Ishikawa (cell line): ENCODE results near the gene KCNMB2.

ENCODE experiments used
- CEBPB ChIP-seq: IDR thresholded peaks from 2 replicates; pipeline ENCODE4 v1.6.1; 2012
- CREB1 ChIP-seq: IDR thresholded peaks from 2 replicates; pipeline ENCODE4 v1.6.1; 2012; ENCODE audit warnings: low read depth
- EGR1 ChIP-seq: IDR thresholded peaks from 2 replicates; pipeline ENCODE4 v1.6.1; 2012
- EP300 ChIP-seq: IDR thresholded peaks from 2 replicates; pipeline ENCODE4 v1.6.1; 2012; ENCODE audit warnings: borderline replicate concordance
- FOXM1 ChIP-seq: IDR thresholded peaks from 2 replicates; pipeline ENCODE4 v1.6.1; 2012; ENCODE audit warnings: low read depth, borderline replicate concordance
- MAX ChIP-seq: IDR thresholded peaks from 2 replicates; pipeline ENCODE4 v1.6.1; 2012
- NFIC ChIP-seq: IDR thresholded peaks from 2 replicates; pipeline ENCODE4 v1.6.1; 2012
- RAD21 ChIP-seq: IDR thresholded peaks from 2 replicates; pipeline ENCODE4 v1.6.1; 2012; ENCODE audit warnings: low read depth
- TAF1 ChIP-seq: IDR thresholded peaks from 2 replicates; pipeline ENCODE4 v1.6.1; 2012; ENCODE audit warnings: low read depth, mild to moderate bottlenecking
- TCF12 ChIP-seq: IDR thresholded peaks from 2 replicates; pipeline ENCODE4 v1.6.1; 2012; ENCODE audit warnings: low read depth
- TEAD4 ChIP-seq: IDR thresholded peaks from 2 replicates; pipeline ENCODE4 v1.6.1; 2012
- YY1 ChIP-seq: IDR thresholded peaks from 2 replicates; pipeline ENCODE4 v1.6.1; 2012; ENCODE audit warnings: low read depth
- ZBTB7A ChIP-seq: IDR thresholded peaks from 2 replicates; pipeline ENCODE4 v1.6.1; 2012; ENCODE audit warnings: low read depth
- TF ChIP-seq, protein P1 (sequence below): IDR thresholded peaks from 2 replicates; pipeline ENCODE4 v1.6.1; 2012; ENCODE audit warnings: low read depth, mild to moderate bottlenecking
- TF ChIP-seq, protein P2 (sequence below): IDR thresholded peaks from 2 replicates; pipeline ENCODE4 v1.6.1; 2012

The KCNMB2 gene

DNA sequence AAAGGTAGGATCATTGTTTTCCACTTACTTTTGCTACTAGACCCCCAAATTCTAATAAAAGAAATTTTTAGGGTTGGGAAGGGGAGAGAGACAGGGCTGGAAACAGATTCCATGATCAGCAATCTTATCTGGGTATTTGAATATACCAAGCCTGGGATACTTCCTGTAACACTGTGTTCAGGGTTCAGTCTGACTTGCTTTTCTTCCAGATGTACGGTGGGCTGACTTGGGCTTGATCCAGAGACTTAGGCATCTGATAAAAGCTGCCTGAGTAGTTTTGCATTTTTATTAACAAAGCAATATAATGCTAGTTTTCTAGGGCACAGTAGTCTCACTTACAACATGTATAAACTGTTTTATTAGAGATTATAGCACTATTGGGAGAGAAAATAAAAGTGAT is 49.2 kb downstream of the KCNMB2 start:
- TF ChIP-seq TEAD4 (no peak), CREB1 (no peak), MAX (no peak), EP300 (no peak), RAD21 (no peak), NFIC (no peak), ZBTB7A (no peak), FOXM1 (no peak), CEBPB (no peak), TCF12 (no peak), YY1 (no peak), TAF1 (no peak), EGR1 (no peak)
- TF ChIP-seq, protein P1, sequence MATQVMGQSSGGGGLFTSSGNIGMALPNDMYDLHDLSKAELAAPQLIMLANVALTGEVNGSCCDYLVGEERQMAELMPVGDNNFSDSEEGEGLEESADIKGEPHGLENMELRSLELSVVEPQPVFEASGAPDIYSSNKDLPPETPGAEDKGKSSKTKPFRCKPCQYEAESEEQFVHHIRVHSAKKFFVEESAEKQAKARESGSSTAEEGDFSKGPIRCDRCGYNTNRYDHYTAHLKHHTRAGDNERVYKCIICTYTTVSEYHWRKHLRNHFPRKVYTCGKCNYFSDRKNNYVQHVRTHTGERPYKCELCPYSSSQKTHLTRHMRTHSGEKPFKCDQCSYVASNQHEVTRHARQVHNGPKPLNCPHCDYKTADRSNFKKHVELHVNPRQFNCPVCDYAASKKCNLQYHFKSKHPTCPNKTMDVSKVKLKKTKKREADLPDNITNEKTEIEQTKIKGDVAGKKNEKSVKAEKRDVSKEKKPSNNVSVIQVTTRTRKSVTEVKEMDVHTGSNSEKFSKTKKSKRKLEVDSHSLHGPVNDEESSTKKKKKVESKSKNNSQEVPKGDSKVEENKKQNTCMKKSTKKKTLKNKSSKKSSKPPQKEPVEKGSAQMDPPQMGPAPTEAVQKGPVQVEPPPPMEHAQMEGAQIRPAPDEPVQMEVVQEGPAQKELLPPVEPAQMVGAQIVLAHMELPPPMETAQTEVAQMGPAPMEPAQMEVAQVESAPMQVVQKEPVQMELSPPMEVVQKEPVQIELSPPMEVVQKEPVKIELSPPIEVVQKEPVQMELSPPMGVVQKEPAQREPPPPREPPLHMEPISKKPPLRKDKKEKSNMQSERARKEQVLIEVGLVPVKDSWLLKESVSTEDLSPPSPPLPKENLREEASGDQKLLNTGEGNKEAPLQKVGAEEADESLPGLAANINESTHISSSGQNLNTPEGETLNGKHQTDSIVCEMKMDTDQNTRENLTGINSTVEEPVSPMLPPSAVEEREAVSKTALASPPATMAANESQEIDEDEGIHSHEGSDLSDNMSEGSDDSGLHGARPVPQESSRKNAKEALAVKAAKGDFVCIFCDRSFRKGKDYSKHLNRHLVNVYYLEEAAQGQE, result no peak
- TF ChIP-seq, protein P2, sequence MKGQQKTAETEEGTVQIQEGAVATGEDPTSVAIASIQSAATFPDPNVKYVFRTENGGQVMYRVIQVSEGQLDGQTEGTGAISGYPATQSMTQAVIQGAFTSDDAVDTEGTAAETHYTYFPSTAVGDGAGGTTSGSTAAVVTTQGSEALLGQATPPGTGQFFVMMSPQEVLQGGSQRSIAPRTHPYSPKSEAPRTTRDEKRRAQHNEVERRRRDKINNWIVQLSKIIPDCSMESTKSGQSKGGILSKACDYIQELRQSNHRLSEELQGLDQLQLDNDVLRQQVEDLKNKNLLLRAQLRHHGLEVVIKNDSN, result no peak

DNA sequence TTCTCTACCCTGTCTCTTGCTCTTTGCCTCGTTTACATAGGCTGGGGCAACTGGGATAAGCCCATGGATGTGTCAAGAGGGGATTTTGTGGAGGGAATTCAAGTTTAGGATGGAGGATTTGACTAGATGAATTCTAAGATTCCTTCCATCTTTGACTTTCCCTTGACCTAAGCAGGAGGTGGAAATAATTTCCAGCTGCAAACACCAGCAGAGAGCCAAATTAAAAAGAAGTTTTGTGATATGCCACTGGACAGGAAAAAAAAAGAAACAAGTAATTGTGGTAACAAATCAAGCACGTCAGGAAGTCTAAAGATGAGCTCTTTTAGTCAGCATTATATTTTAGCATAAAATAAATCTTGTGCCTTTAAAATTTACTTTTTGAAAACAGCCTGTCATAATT is 49.8 kb downstream of the KCNMB2 start:
- no peak for TF ChIP-seq EGR1
- no peak for TF ChIP-seq CREB1
- no peak for TF ChIP-seq MAX
- TF ChIP-seq TAF1, result no peak
- TF ChIP-seq TEAD4, result no peak
- no peak for TF ChIP-seq TCF12
- TF ChIP-seq ZBTB7A, result no peak
- TF ChIP-seq RAD21, result no peak
- TF ChIP-seq, protein P2, result no peak
- TF ChIP-seq YY1, result no peak
- no peak for TF ChIP-seq FOXM1
- no peak for TF ChIP-seq CEBPB
- no peak for TF ChIP-seq NFIC
- TF ChIP-seq EP300, result no peak
- TF ChIP-seq, protein P1, result no peak

DNA sequence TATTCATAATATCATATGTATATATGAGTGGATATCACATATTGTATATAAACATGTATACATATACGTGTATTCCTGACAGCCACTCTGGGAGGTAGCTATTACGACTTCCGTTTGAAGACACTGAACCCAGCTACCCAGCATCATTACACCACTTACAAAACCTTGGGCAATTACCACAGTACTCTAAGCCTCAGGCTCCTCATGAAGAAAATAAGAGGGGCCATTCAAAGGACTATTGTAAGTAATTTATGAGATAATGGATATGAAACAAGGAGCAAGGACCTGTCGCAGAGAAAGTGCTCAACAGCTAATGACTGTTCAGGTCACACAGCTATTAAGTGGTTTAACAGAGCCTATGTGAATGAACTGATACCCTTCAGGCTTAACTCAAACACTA is 52.4 kb downstream of the KCNMB2 start:
- no peak for TF ChIP-seq EP300
- TF ChIP-seq MAX, result no peak
- TF ChIP-seq RAD21, result no peak
- TF ChIP-seq, protein P2, result no peak
- no peak for TF ChIP-seq TCF12
- TF ChIP-seq TEAD4, result no peak
- TF ChIP-seq EGR1, result no peak
- no peak for TF ChIP-seq ZBTB7A
- TF ChIP-seq CREB1, result no peak
- no peak for TF ChIP-seq FOXM1
- no peak for TF ChIP-seq NFIC
- TF ChIP-seq, protein P1, result no peak
- no peak for TF ChIP-seq CEBPB
- TF ChIP-seq YY1, result no peak
- no peak for TF ChIP-seq TAF1

- TF ChIP-seq TCF12 (no peak), ZBTB7A (no peak), CEBPB (no peak), MAX (no peak), EGR1 (no peak), YY1 (no peak), CREB1 (no peak), FOXM1 (no peak), RAD21 (no peak), TEAD4 (no peak), NFIC (no peak), TAF1 (no peak)
- TF ChIP-seq, protein P1, result no peak
Measured at GRCh38 chr3:178593786-178594185, 57.5 kb downstream of the KCNMB2 start.
